Measurements from ENCODE around the gene PSMA2. TPM values are rescaled to one million over a fixed set of nuclear protein-coding genes. Genes with fewer than 3 reads are reported as not detected.

Gene PSMA2
- total and polyA plus RNA-seq, 10 donors, result 44.3 to 144 (median 59.5) TPM

DNA sequence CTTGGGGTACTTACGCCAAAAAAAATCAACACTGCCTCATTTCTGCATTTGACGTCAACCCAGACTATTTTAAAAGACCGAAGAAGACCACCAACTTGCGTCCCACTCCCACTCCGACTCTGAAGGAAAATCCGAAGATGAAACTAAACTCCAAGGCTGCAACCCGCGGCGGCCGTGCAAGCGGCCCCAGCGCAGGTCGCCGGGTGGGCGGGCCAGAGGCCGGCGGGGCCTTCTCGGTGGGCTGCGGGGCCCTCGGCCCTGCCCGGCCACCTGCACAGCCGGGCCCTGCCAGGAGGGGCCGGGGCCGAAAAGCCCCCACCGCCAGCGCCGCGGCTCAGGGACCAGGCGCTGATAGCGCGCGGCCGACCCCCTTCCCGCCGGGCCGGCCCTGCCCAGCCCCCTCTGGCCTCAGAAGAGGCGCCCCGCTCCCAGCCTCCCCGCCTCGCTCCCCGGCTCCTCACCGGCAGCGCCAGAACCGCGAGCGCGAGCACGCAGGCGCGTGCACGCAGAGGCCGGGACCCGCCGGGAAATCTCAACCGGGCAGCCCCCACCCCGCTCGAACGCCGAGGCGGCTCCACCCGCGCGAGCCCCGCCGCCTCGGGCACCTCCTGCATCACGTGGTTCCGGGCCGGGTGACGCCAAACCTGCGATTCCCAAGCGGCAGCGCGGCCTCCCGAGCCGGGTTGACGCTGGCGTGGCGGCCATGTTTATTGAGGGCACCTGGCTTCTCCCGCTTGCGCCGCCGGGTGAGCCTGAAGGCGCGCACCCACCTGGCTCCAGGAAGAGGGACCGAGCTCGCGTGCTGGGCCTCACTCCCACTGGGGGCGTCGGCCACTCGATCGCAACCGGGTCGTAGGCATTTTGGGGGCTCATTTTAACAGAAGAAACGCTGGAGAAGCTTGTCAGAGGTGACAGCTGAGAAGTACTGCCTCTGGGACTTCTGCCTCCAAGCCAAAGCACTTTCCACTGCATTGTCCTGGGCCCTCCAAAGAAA, 20.2 kb downstream of the PSMA2 start, which contains the start of gene C7orf25:
C7orf25 (minus strand) TSS at position 617 of the 994 bp plus-strand sequence. CDS start 1,170 bp downstream, outside the sequence.
- H3K9me3 ChIP-seq, result no peaks in the 10 kb centered on the region
- DNase-seq, result peak; percentile 100
- H3K4me3 ChIP-seq, result peak within 1 kb of the TSS; percentile 73 to 95 (median 80)
- TF ChIP-seq, protein P1, sequence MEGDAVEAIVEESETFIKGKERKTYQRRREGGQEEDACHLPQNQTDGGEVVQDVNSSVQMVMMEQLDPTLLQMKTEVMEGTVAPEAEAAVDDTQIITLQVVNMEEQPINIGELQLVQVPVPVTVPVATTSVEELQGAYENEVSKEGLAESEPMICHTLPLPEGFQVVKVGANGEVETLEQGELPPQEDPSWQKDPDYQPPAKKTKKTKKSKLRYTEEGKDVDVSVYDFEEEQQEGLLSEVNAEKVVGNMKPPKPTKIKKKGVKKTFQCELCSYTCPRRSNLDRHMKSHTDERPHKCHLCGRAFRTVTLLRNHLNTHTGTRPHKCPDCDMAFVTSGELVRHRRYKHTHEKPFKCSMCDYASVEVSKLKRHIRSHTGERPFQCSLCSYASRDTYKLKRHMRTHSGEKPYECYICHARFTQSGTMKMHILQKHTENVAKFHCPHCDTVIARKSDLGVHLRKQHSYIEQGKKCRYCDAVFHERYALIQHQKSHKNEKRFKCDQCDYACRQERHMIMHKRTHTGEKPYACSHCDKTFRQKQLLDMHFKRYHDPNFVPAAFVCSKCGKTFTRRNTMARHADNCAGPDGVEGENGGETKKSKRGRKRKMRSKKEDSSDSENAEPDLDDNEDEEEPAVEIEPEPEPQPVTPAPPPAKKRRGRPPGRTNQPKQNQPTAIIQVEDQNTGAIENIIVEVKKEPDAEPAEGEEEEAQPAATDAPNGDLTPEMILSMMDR (IDR thresholded peaks at IDR 0.05 in 8 of 11, conservative IDR thresholded peaks at IDR 0.05 in 3 of 11), result peak in 1 of 11 experiments; percentile 20
- no peak for TF ChIP-seq POLR2A (IDR thresholded peaks at IDR 0.05)
- TF ChIP-seq POLR2AphosphoS5 (IDR thresholded peaks at IDR 0.05), result peak; percentile 91 to 96 (median 92)
- peaks cover 0 to 23% (median 11%) of the 10 kb centered on the region in 6 donors for H3K36me3 ChIP-seq
- H3K27ac ChIP-seq, result peak within 1 kb of the TSS; percentile 61 to 95 (median 86)
- 0 to 1% (median 0%) methylated on average over 20 to 95 of the region's 95 CpGs for WGBS, 5 donors
- H3K27me3 ChIP-seq (replicated peaks in 1 of 7), result no peaks in the 10 kb centered on the region
- intact Hi-C loops (cut with DNase I; ENCODE audit: low total_unique reads), result no loop called here
- H3K4me1 ChIP-seq, result peaks cover 10 to 78% (median 36%) of the 10 kb centered on the region in 6 donors

DNA sequence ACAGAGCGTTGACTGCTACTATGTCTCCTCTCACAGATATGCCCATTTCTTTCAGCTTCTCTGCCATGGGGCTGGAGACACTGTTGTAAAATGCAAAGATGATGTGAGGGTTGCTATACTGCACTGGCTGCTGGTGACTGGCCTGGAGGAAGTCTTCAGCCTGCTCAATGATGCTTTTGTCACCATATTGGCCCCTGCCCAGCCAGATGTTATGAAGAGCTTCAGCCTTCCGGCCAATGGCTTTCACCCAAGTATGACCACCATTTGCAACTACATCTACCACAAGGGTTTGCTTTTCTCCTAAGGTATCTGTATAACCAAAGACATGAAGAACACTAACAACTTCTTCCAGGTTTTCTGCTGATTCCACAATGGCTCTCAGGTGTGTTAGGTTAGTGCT, 21.7 kb downstream of the PSMA2 start:
- DNase-seq, result no peak
- Histone ChIP-seq H3K4me1 (peaks cover 10 to 73% (median 33%) of the 10 kb centered on the region in 6 donors), H3K4me3 (peak overlapping the region in 1 of 8 donors; percentile 81), H3K36me3 (peaks cover 0 to 9% (median 0%) of the 10 kb centered on the region in 6 donors), H3K27me3 (replicated peaks in 1 of 7) (no peaks in the 10 kb centered on the region), H3K9me3 (no peaks in the 10 kb centered on the region), H3K27ac (no peak overlapping the region)
- TF ChIP-seq, protein P1 (IDR thresholded peaks at IDR 0.05 in 8 of 11, conservative IDR thresholded peaks at IDR 0.05 in 3 of 11), result no peak
- TF ChIP-seq POLR2A (IDR thresholded peaks at IDR 0.05) (no peak), POLR2AphosphoS5 (IDR thresholded peaks at IDR 0.05) (no peak)
- intact Hi-C loops (cut with DNase I; ENCODE audit: low total_unique reads), result no loop called here
- 94 to 100% (median 97%) methylated on average over 2 of the region's 2 CpGs for WGBS, 5 donors

DNA sequence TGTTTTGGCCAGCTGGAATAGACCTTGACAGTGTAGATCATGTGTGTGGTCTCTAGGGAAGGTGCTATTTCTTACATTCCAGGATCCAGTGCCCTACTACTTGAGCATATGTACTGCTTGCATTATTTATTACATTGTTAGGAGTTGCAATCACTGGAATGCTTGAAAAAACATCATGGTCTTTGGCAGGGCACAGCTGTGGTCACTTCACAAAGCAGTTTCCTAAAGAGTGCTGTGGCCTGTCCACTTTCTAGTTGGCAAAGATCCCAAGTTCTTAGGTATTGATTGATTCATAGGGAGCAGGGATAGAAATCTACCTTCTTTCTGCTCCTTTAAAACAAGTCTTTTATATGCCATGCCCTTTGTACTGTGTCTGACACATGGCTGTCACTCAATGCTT, 24.7 kb downstream of the PSMA2 start:
- Histone ChIP-seq H3K4me1 (peaks cover 10 to 44% (median 16%) of the 10 kb centered on the region in 6 donors), H3K4me3 (no peak overlapping the region)
- intact Hi-C loops (cut with DNase I; ENCODE audit: low total_unique reads), result no loop called here

More for the DNA sequence above, 24.7 kb downstream of the PSMA2 start:
- H3K36me3 ChIP-seq, result no peaks in the 10 kb centered on the region
- DNase-seq, result no peak
- TF ChIP-seq POLR2A (IDR thresholded peaks at IDR 0.05), result no peak
- TF ChIP-seq, protein P1 (IDR thresholded peaks at IDR 0.05 in 8 of 11, conservative IDR thresholded peaks at IDR 0.05 in 3 of 11), result no peak
- TF ChIP-seq POLR2AphosphoS5 (IDR thresholded peaks at IDR 0.05), result no peak
- no peaks in the 10 kb centered on the region for H3K27me3 ChIP-seq (replicated peaks in 1 of 7)
- H3K27ac ChIP-seq, result peak overlapping the region in 2 of 8 donors; percentile 19 to 58
- H3K9me3 ChIP-seq, result no peaks in the 10 kb centered on the region
